Motor neuron (in vitro differentiated cells): ENCODE data around the gene ZNF397. TPM values are rescaled to one million over a fixed set of nuclear protein-coding genes. Genes with fewer than 3 reads are reported as not detected.
"Not testable (repeated sequence)": the region's sequence is repeated elsewhere in the genome, so short reads cannot be mapped to it uniquely, and the experiment has no call there.

Source experiments
- ATAC-seq, 8 experiments: fragments of 200-7000 bp; cut with Tn5 transposase; replicated peaks in 6 of 8; 2 replicates each; pipeline ENCODE4 v1.8.0; 2021; ENCODE audit warnings: mild to moderate bottlenecking in 8 of 8, moderate library complexity in 8 of 8
- H3K27ac ChIP-seq, 2 donors: fragments of 250-450 bp; sonication (Bioruptor Pico); 2 replicates each; pipeline ENCODE4 v1.9.0; 2021; ENCODE audit warnings: antibody characterized with exemption in 2 of 2, mild to moderate bottlenecking in 2 of 2, moderate library complexity in 1 of 2
- H3K4me1 ChIP-seq, 2 donors: fragments of 250-450 bp; sonication (Bioruptor Pico); replicated peaks in 1 of 2; 2 replicates each; pipeline ENCODE4 v1.6.1; 2021; ENCODE audit warnings: antibody characterized with exemption in 2 of 2, mild to moderate bottlenecking in 2 of 2, moderate library complexity in 1 of 2
- H3K4me3 ChIP-seq, 5 donors: fragments of 250-450 bp; sonication (Bioruptor Pico); 2 replicates each; pipeline ENCODE4 v1.9.0; 2021; ENCODE audit warnings: antibody characterized with exemption in 5 of 5, mild to moderate bottlenecking in 5 of 5, moderate library complexity in 4 of 5
- WGBS, 10 experiments: fragments of 450-650 bp; shearing (Covaris generic); methylation state at CpG; one replicate each; pipeline ENCODE4 v1.0.0; 2022; 5-methylcytosine and 5-hydroxymethylcytosine counted together
- in situ Hi-C, 9 experiments: fragments of 400-800 bp; cut with MboI; loops; one replicate each; pipeline ENCODE4 v1.15.0; 2021; ENCODE audit warnings: low sequenced_read_pairs in 9 of 9, low pct_unique_long_range_greater_than_20kb in 2 of 9; ENCODE audit not compliant: unreplicated experiment in 9 of 9
- total RNA-seq, 8 experiments: library from RNA; unstranded; fragments of 300-600 nt; gene quantifications; 2 replicates each; pipeline versions ENCODE4 v1.2.3 to v1.2.4, GENCODE V29; 2022

ZNF397 gene
- total RNA-seq: 10 to 100 TPM; 24.1 to 52.5 (median 39.2) TPM

- in situ Hi-C loops: loop anchor here in 1 of 9 experiments (25.0 kb wide), 1 partner anchor 121 kb away; no protein-coding TSS in a partner anchor
These were observed at the start of gene ZNF397 for GRCh38 chr18:35240664-35241447. Gene ZNF397, plus strand, starts transcription at chr18:35241034. Its CDS starts 1,437 bp downstream, at chr18:35242471.

GRCh38 chr18:35191698-35192025 is 49.2 kb upstream of the ZNF397 start:
- no peak overlapping the region for H3K4me3 ChIP-seq
- in situ Hi-C loops: no loop called here
- ATAC-seq: peak in 2 of 8 experiments; percentile 41 to 45
- 30 to 90% (median 66%) methylated on average over 2 to 5 of the region's 5 CpGs for WGBS, 10 experiments
- no peak overlapping the region for H3K27ac ChIP-seq
- H3K4me1 ChIP-seq: peaks cover 31 to 54% of the 10 kb centered on the region in 2 donors

More at GRCh38 chr18:35240664-35241447, at the start of gene ZNF397:
- ATAC-seq: peak; percentile 94 to 99 (median 98)
- Histone ChIP-seq H3K4me1 (peaks cover 10 to 14% of the 10 kb centered on the region in 2 donors), H3K27ac (peak within 1 kb of the TSS; percentile 98 to 99), H3K4me3 (peak within 1 kb of the TSS; percentile 61 to 97 (median 88))
- WGBS, 10 experiments: 0 to 8% (median 0%) methylated on average over 2 to 10 of the region's 60 CpGs; no CpG with 5 or more reads in 2 of the 10 experiments

- in situ Hi-C loops: no loop called here
- Histone ChIP-seq H3K4me3 (no peak overlapping the region), H3K4me1 (peaks cover 30 to 48% of the 10 kb centered on the region in 2 donors), H3K27ac (no peak overlapping the region)
- WGBS, 10 experiments: 42 to 93% (median 85%) methylated on average over 1 to 4 of the region's 4 CpGs
- peak in 5 of 8 experiments; percentile 45 to 88 (median 75) for ATAC-seq
These were observed 48.4 kb upstream of the ZNF397 start for GRCh38 chr18:35192415-35192814.

GRCh38 chr18:35193316-35193715 is 47.5 kb upstream of the ZNF397 start:
- H3K4me3 ChIP-seq: no peak overlapping the region
- in situ Hi-C loops: no loop called here
- H3K4me1 ChIP-seq: peaks cover 30 to 44% of the 10 kb centered on the region in 2 donors
- no peak overlapping the region for H3K27ac ChIP-seq
- 0 to 67% (median 37%) methylated on average over 1 of the region's 1 CpG; no CpG with 5 or more reads in 6 of the 10 experiments for WGBS, 10 experiments
- peak in 5 of 8 experiments; percentile 64 to 90 (median 72) for ATAC-seq

- 14 to 100% (median 88%) methylated on average over 1 to 2 of the region's 2 CpGs for WGBS, 10 experiments
These were observed 43.5 kb upstream of the ZNF397 start for GRCh38 chr18:35197296-35197695.

GRCh38 chr18:35201256-35201931 is 39.4 kb upstream of the ZNF397 start:
- peak in 1 of 8 experiments; percentile 21 for ATAC-seq
- 48 to 100% (median 73%) methylated on average over 2 to 5 of the region's 5 CpGs for WGBS, 10 experiments
- in situ Hi-C loops: no loop called here

More at GRCh38 chr18:35197296-35197695, 43.5 kb upstream of the ZNF397 start:
- H3K4me1 ChIP-seq: peaks cover 10 to 20% of the 10 kb centered on the region in 2 donors
- ATAC-seq: no peak
- in situ Hi-C loops: no loop called here
- H3K27ac ChIP-seq: no peak overlapping the region
- no peak overlapping the region for H3K4me3 ChIP-seq

GRCh38 chr18:35203067-35203466 is 37.8 kb upstream of the ZNF397 start:
- peak in 1 of 8 experiments; percentile 39 for ATAC-seq
- in situ Hi-C loops: no loop called here
- Histone ChIP-seq H3K27ac (no peak overlapping the region), H3K4me3 (no peak overlapping the region), H3K4me1 (peaks cover 0 to 5% of the 10 kb centered on the region in 2 donors)
- 0 to 100% (median 83%) methylated on average over 1 to 3 of the region's 3 CpGs for WGBS, 10 experiments

More at GRCh38 chr18:35201256-35201931, 39.4 kb upstream of the ZNF397 start:
- Histone ChIP-seq H3K4me1 (peaks cover 0 to 5% of the 10 kb centered on the region in 2 donors), H3K4me3 (no peak overlapping the region), H3K27ac (no peak overlapping the region)

GRCh38 chr18:35205199-35205712 is 35.6 kb upstream of the ZNF397 start:
- 37 to 100% (median 79%) methylated on average over 1 to 2 of the region's 2 CpGs for WGBS, 10 experiments

GRCh38 chr18:35205746-35206458 is 34.9 kb upstream of the ZNF397 start:
- H3K4me1 ChIP-seq, H3K27ac ChIP-seq, in situ Hi-C loops, ATAC-seq, H3K4me3 ChIP-seq: not testable (repeated sequence)
- 93 to 100% (median 98%) methylated on average over 1 to 4 of the region's 30 CpGs; no CpG with 5 or more reads in 4 of the 10 experiments for WGBS, 10 experiments

More at GRCh38 chr18:35205199-35205712, 35.6 kb upstream of the ZNF397 start:
- in situ Hi-C loops: no loop called here
- H3K27ac ChIP-seq: no peak overlapping the region
- H3K4me1 ChIP-seq: peaks cover 0 to 5% of the 10 kb centered on the region in 2 donors
- no peak overlapping the region for H3K4me3 ChIP-seq
- ATAC-seq: no peak

GRCh38 chr18:35215026-35215425 is 25.8 kb upstream of the ZNF397 start:
- ATAC-seq: no peak
- Histone ChIP-seq H3K27ac (no peak overlapping the region), H3K4me3 (no peak overlapping the region), H3K4me1 (no peaks in the 10 kb centered on the region)
- in situ Hi-C loops: no loop called here
- WGBS, 10 experiments: 88 to 100% (median 94%) methylated on average over 1 of the region's 1 CpG; no CpG with 5 or more reads in 6 of the 10 experiments

- WGBS, 10 experiments: 64 to 100% (median 83%) methylated on average over 1 to 9 of the region's 10 CpGs; no CpG with 5 or more reads in 2 of the 10 experiments
- ATAC-seq, in situ Hi-C loops, H3K27ac ChIP-seq, H3K4me3 ChIP-seq, H3K4me1 ChIP-seq: not testable (repeated sequence)
These were observed 24.2 kb upstream of the ZNF397 start for GRCh38 chr18:35216611-35217010.

GRCh38 chr18:35219331-35219730 is 21.5 kb upstream of the ZNF397 start:
- in situ Hi-C loops: not testable (repeated sequence)

More at GRCh38 chr18:35219331-35219730, 21.5 kb upstream of the ZNF397 start:
- 5 to 95% (median 61%) methylated on average over 1 to 4 of the region's 4 CpGs; no CpG with 5 or more reads in 4 of the 10 experiments for WGBS, 10 experiments
- not testable (repeated sequence) for ATAC-seq, H3K4me3 ChIP-seq, H3K27ac ChIP-seq, H3K4me1 ChIP-seq
